ENCODE results near the gene GNG11.
"Not testable (repeated sequence)": the region's sequence is repeated elsewhere in the genome, so short reads cannot be mapped to it uniquely, and the experiment has no call there.

GNG11 gene

GRCh38 chr7:93921607-93922566, at the start of gene GNG11:
TSS of gene GNG11 (plus strand) at chr7:93921735. CDS start at chr7:93922138, 403 bp downstream.
- DNase-seq: no peak

GRCh38 chr7:93873998-93874574, 47.4 kb upstream of the GNG11 start:
- no peak for DNase-seq

DNA sequence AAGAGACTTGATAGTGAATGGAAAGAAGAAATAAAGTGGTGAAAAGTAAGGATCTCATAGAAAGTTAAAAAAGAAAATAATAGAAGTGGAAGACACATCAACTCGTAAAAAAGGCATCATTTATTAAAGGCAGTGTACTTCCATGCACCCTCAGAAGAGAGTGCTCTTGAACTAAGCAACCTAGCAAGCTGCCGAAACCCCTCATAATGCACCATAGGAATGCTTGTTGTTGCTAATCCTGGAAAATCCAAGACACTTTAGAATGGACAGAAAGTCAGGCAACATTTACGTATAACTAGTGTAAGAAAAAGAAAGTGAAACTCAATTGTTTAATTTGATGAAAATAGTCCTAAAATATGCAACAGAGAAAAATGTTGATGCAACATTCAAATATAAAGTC, 43.8 kb upstream of the GNG11 start:
- no peak for DNase-seq

DNA sequence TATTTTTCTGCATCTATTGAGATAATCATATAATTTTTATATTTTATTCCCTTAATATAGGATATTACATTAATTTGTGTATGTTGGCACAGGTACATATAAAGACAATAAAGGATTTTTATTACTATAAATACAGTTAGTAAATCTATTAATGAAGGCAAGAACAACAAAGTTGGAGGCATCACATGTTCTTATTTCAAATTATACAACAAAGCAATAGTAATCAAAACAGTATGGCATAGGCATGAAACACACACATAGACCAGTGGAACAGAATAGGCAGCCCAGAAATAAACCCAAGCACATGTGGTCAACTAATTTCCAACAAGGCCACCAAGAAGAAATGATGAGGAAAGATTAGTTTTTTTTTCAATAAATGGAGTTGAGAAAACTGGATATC, 42.2 kb upstream of the GNG11 start:
- no peak for DNase-seq

- no peak for DNase-seq
Measured at GRCh38 chr7:93882468-93882867, 39.1 kb upstream of the GNG11 start.

GRCh38 chr7:93883078-93883916, 38.2 kb upstream of the GNG11 start:
- no peak for DNase-seq

- no peak for DNase-seq
Measured at GRCh38 chr7:93883917-93884345, 37.6 kb upstream of the GNG11 start.

- no peak for DNase-seq
Measured at GRCh38 chr7:93884541-93884940, 37.0 kb upstream of the GNG11 start.

DNA sequence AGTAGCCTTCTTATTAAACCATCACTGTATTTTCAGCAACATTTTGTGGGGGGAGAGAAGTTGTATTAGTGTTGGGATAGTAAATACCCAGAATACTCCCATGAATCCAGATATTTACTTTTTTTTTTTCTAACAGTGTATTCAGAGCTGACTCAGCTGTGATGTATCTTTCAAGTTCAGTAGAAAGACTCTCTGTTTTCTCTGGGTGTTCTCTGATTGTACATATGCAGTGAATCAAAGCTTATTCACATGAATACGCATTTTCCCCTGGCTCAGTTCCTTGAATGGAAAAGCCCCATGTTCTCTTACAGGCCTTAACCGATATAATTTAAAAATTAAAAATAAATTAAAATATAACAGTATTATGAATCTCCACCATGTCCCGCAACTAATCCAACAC, 32.3 kb upstream of the GNG11 start:
- DNase-seq: no peak

DNA sequence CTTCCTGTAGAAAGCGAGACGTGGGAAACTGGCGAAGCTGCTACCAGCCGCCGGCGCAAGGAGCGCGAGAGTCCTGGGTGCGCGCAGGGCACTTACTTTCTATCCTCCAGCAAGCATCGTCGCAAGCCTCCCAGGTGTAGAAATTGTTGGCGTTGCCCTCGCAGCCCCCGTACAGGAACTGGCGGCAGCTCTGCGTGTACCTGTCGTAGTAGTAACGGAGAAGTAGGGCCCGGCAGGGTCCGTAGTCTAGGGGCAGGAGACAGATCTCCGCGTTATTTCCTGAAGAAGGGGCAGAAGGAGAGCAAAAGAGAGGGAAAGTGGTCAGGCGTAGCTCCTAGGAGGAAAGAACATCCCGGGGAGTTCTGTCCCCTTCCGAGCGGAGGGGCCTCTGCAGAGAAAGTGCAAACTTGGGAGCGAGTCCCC, 31.5 kb upstream of the GNG11 start:
- no peak for DNase-seq

DNA sequence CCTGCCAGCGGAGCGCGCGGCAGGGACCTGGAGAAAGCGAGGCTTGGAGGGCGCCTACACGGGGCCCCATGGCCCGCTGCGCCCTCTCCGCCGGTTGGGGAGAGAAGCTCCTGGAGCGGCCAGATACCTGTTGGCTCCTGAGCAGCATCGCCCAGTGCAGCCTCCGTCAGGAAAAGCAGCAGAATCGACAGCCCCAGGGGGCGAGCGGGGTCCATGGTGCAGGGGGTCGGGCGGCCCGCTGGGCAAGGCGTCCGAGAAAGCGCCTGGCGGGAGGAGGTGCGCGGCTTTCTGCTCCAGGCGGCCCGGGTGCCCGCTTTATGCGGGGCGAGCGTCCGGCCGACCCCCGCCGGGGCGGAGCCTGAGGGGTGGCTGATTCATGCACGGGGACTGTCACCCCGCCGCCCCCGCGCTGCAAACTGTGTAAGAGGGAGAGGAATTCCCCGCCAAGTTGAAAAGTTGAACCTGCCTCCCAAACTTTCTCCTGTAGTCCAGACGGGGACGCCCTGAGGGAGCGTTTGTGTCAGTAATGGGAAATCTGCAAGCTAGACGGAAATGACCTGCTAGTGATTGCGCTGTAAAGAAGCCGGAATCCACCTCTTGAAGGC, 31.0 kb upstream of the GNG11 start, which contains the start of gene TFPI2:
Gene TFPI2, minus strand, starts transcription at position 290 of the 605 bp plus-strand sequence. Its CDS starts 75 bp downstream, at position 215.
- no peak for DNase-seq

DNA sequence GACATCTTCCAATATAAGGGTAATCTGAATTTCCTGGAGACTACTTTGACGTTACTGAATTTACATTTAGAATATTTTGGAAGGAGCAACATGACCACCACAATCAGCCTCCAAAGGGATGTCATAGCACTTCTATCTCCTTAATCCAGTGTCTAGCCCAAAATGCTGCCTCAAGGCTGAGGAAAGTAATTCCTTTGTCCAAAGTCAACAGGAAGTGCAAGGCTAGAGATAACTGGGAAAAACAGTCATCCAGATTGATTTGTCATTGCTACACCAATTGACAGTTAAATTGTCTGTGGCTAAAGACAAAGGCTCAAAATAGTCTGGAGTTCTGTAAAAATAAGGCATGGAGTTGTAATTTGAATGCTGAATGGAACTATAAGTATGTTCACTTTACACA, 27.1 kb upstream of the GNG11 start:
- DNase-seq: no peak

GRCh38 chr7:93894966-93895640, 26.4 kb upstream of the GNG11 start:
- no peak for DNase-seq

DNA sequence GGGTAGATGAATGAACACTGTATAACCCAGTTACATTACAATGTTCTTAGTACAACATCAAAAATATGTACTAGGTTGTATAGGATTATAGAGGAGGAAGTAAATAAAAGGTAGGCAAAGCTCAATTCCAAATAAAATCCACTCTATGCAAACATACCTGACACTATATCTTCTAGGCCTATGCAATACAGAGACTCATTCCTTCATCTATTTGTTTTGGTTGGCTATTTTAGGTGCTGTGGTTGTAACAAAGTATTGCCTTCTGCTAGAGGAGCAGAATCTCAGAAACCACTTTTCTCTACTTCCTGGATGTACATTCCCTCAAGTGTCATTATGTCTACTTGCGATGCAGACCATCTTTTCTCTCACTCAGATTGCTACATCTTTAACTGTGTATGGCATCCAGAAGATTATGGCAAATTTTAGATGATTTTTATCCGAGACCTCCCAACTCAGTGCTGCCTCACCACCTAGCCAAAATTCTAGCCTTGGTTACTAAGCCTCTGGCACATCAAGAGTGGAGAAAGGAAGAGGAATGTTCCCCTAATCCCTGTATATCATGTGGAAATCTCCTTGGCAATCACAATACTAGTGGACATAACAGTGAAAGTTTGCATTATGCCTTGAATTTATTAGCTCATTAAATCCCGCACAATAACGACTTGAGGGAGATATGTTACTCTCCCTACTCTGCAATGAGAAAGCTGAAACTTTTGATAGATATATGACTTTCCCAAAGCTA, 25.5 kb upstream of the GNG11 start:
- DNase-seq: no peak

DNA sequence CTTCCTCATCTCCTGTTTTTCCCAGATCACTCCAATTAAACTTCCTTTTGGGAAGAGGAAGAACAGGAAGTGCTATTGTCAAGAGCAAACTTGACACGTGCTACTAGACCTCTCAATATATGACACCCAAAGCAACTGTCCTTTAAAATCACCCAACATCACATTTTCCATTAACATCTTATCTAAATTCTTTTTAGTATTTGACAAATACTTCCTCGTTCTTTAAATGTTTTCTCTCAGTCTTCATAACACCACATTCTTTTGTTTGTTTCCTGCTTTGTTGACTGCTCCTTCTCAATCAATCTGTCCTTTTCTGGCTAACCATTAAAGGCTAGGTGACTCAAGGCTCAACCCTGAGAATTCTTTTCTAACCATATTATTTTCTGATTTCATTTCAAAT, 23.9 kb upstream of the GNG11 start:
- DNase-seq: no peak

- DNase-seq: no peak
Measured at GRCh38 chr7:93902777-93903423, 18.6 kb upstream of the GNG11 start.

DNA sequence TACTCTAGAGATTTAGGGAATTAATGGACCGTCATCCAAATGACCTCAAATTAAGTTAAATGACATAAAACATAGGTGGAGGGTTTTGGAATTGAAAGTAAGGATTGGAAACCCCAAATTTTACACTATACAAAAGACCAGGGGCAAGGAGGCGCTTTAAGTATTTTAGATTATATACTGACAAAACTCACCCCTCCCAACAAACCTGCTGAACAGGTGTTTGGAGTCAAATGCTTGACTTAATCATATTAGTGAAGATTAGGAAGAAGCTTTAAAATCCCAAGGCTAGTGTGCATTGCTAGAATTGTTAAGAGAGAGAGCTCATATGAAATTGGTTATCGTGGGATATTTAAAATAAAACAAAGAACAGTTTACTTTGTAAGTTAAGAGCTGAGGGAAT, 15.3 kb upstream of the GNG11 start, which contains the start of gene GNGT1:
Gene GNGT1, plus strand, starts transcription at position 301 of the 400 bp plus-strand sequence. CDS start 180 bp downstream, outside the sequence.
- no peak for DNase-seq

- no peak for DNase-seq
Measured at GRCh38 chr7:93910076-93910994, 11.2 kb upstream of the GNG11 start.

GRCh38 chr7:93911242-93911641, 10.3 kb upstream of the GNG11 start:
- not testable (repeated sequence) for DNase-seq

- DNase-seq: not testable (repeated sequence)
Measured at GRCh38 chr7:93911661-93912060, 9.9 kb upstream of the GNG11 start.

Data from CD4-positive, alpha-beta T cell treated with Interleukin-10 for 1 hour (primary cell).